Liver (tissue), 9 donors: ENCODE measurements around the gene GLRB. TPM values are rescaled to one million over a fixed set of nuclear protein-coding genes. Genes with fewer than 3 reads are reported as not detected.
"Not testable (repeated sequence)": the region's sequence is repeated elsewhere in the genome, so short reads cannot be mapped to it uniquely, and the experiment has no call there.

Experiments used
- DNase-seq: peaks from one replicate; pipeline ENCODE4 v3.0.0-alpha.2; 2017; ENCODE audit warnings: low spot score
- H3K27ac ChIP-seq, 2 donors: one replicate each; pipeline ENCODE4 v1.7.0; 2013; ENCODE audit warnings: inconsistent platforms in 2 of 2, low read length in 2 of 2, control low read depth in 1 of 2, low read depth in 1 of 2, mild to moderate bottlenecking in 1 of 2
- H3K27me3 ChIP-seq, 4 donors: one replicate each; pipeline versions ENCODE4 v1.6.1 to v1.7.0; 2013; ENCODE audit warnings: low read length in 3 of 4, inconsistent platforms in 1 of 4, mild to moderate bottlenecking in 1 of 4, moderate library complexity in 1 of 4; ENCODE audit not compliant: control insufficient read depth in 4 of 4, insufficient read depth in 4 of 4
- H3K36me3 ChIP-seq, 4 donors: one replicate each; pipeline versions ENCODE4 v1.6.1 to v1.7.0; 2013; ENCODE audit warnings: low read length in 3 of 4, mild to moderate bottlenecking in 3 of 4, low read depth in 1 of 4, moderate library complexity in 1 of 4; ENCODE audit not compliant: control insufficient read depth in 4 of 4, insufficient read depth in 3 of 4
- H3K4me1 ChIP-seq, 4 donors: one replicate each; pipeline versions ENCODE4 v1.6.1 to v1.7.0; 2013; ENCODE audit warnings: low read length in 3 of 4, mild to moderate bottlenecking in 3 of 4, moderate library complexity in 1 of 4; ENCODE audit not compliant: control insufficient read depth in 4 of 4, insufficient read depth in 4 of 4
- H3K4me3 ChIP-seq, 3 donors: one replicate each; pipeline versions ENCODE4 v1.6.1 to v1.7.0; 2013; ENCODE audit warnings: low read length in 3 of 3, control low read depth in 1 of 3, low read depth in 1 of 3, mild to moderate bottlenecking in 1 of 3
- H3K9ac ChIP-seq, 2 donors: one replicate each; pipeline ENCODE4 v1.7.0; 2013; ENCODE audit warnings: low read length in 2 of 2, mild to moderate bottlenecking in 2 of 2, moderate library complexity in 2 of 2, control low read depth in 1 of 2, low read depth in 1 of 2
- H3K9me3 ChIP-seq, 4 donors: one replicate each; pipeline versions ENCODE4 v1.6.1 to v1.7.0; 2013; ENCODE audit warnings: low read length in 3 of 4; ENCODE audit not compliant: control insufficient read depth in 4 of 4
- EGR1 ChIP-seq, 2 donors: IDR thresholded peaks; 2 replicates each; pipeline ENCODE4 v1.6.1; 2016 to 2018; ENCODE audit warnings: antibody characterized with exemption in 2 of 2, low read depth in 2 of 2
- FOXA2 ChIP-seq: IDR thresholded peaks from 2 replicates; pipeline ENCODE4 v1.6.1; 2016; ENCODE audit warnings: antibody characterized with exemption
- GABPA ChIP-seq, 2 donors: IDR thresholded peaks in 1 of 2; conservative IDR thresholded peaks in 1 of 2; 2 replicates each; pipeline ENCODE4 v1.6.1; 2016; ENCODE audit warnings: antibody characterized with exemption in 2 of 2, mild to moderate bottlenecking in 1 of 2, moderate library complexity in 1 of 2
- HNF4A ChIP-seq, 2 donors: conservative IDR thresholded peaks; 2 replicates each; pipeline ENCODE4 v1.6.1; 2016; ENCODE audit warnings: antibody characterized with exemption in 2 of 2, mild to moderate bottlenecking in 2 of 2
- HNF4G ChIP-seq: IDR thresholded peaks from 2 replicates; pipeline ENCODE4 v1.6.1; 2016; ENCODE audit warnings: antibody characterized with exemption
- JUND ChIP-seq, 2 donors: IDR thresholded peaks; 2 replicates each; pipeline ENCODE4 v1.6.1; 2016; ENCODE audit warnings: antibody characterized with exemption in 2 of 2
- MAX ChIP-seq: IDR thresholded peaks from 2 replicates; pipeline ENCODE4 v1.6.1; 2016; ENCODE audit warnings: antibody characterized with exemption
- RAD21 ChIP-seq, 2 donors: IDR thresholded peaks; 2 replicates each; pipeline ENCODE4 v1.6.1; 2016; ENCODE audit warnings: antibody characterized with exemption in 2 of 2, mild to moderate bottlenecking in 2 of 2
- REST ChIP-seq: IDR thresholded peaks from 2 replicates; pipeline ENCODE4 v1.6.1; 2016; ENCODE audit warnings: antibody characterized with exemption, mild to moderate bottlenecking
- RXRA ChIP-seq, 2 donors: IDR thresholded peaks; 2 replicates each; pipeline ENCODE4 v1.6.1; 2017 to 2018; ENCODE audit warnings: antibody characterized with exemption in 2 of 2, mild to moderate bottlenecking in 1 of 2
- SP1 ChIP-seq: IDR thresholded peaks from 2 replicates; pipeline ENCODE4 v1.6.1; 2018; ENCODE audit warnings: antibody characterized with exemption, mild to moderate bottlenecking
- ZBTB33 ChIP-seq: IDR thresholded peaks from 2 replicates; pipeline ENCODE4 v1.6.1; 2016; ENCODE audit warnings: antibody characterized with exemption
- WGBS: extraction: QIAGEN DNeasy Blood & Tissue Kit; methylation state at CpG from one replicate; pipeline ENCODE4 v1.1.7; 2013; 5-methylcytosine and 5-hydroxymethylcytosine counted together
- polyA plus RNA-seq, 2 donors: library from polyadenylated mRNA; stranded (reverse) in 1 of 2; unstranded in 1 of 2; fragments of 200-250 nt in 1 of 2; fragments of >200 nt in 1 of 2; fragmentation: Nextera tagmentation in 1 of 2; extraction: Ambion mirVana in 1 of 2; gene quantifications; one replicate each; pipeline versions ENCODE4 v1.2.1 to v1.2.3, GENCODE V29; 2013 to 2015
- total RNA-seq, 2 donors: library from RNA; depleted of rRNA; stranded (reverse); fragments of >200 nt; gene quantifications; one replicate each; pipeline ENCODE4 v1.2.3, GENCODE V29; 2014
- donor health status: healthy.
- donor health status: healthy.
- donor health status: healthy.
- donor health status: healthy.
- donor health status: healthy.

Gene GLRB
- total and polyA plus RNA-seq, 4 donors, result 0.24 to 2.9 (median 0.72) TPM

GRCh38 chr4:157050561-157050960, 25.4 kb upstream of the GLRB start:
- H3K4me3 ChIP-seq, result no peak overlapping the region
- DNase-seq, result no peak
- H3K27me3 ChIP-seq, result no peaks in the 10 kb centered on the region
- no peaks in the 10 kb centered on the region for H3K9me3 ChIP-seq
- no peaks in the 10 kb centered on the region for H3K4me1 ChIP-seq
- no peak for TF ChIP-seq EGR1 (IDR thresholded peaks at IDR 0.05; ENCODE audit: low read depth in 2 of 2)
- H3K27ac ChIP-seq, result no peak overlapping the region
- no peaks in the 10 kb centered on the region for H3K36me3 ChIP-seq
- 85% methylated on average over 4 of the region's 4 CpGs for WGBS
- no peak overlapping the region for H3K9ac ChIP-seq

GRCh38 chr4:157052429-157053040, 23.4 kb upstream of the GLRB start:
- 88% methylated on average over 11 of the region's 11 CpGs for WGBS
- Histone ChIP-seq H3K36me3 (no peaks in the 10 kb centered on the region), H3K27me3 (no peaks in the 10 kb centered on the region), H3K4me3 (no peak overlapping the region), H3K9ac (no peak overlapping the region), H3K4me1 (no peaks in the 10 kb centered on the region), H3K9me3 (no peaks in the 10 kb centered on the region), H3K27ac (no peak overlapping the region)
- TF ChIP-seq EGR1 (IDR thresholded peaks at IDR 0.05; ENCODE audit: low read depth in 2 of 2) (no peak), MAX (no peak)
- DNase-seq, result no peak

- Histone ChIP-seq H3K27me3 (no peaks in the 10 kb centered on the region), H3K9ac (no peak overlapping the region), H3K27ac (no peak overlapping the region), H3K9me3 (no peaks in the 10 kb centered on the region), H3K36me3 (no peaks in the 10 kb centered on the region), H3K4me1 (no peaks in the 10 kb centered on the region), H3K4me3 (no peak overlapping the region)
- WGBS, result 67% methylated on average over 1 of the region's 1 CpG
- no peak for DNase-seq
- no peak for TF ChIP-seq HNF4A (conservative IDR thresholded peaks at IDR 0.05)
- TF ChIP-seq EGR1 (IDR thresholded peaks at IDR 0.05; ENCODE audit: low read depth in 2 of 2), result no peak
- no peak for TF ChIP-seq MAX
- TF ChIP-seq SP1, result no peak
- no peak for TF ChIP-seq HNF4G
- no peak for TF ChIP-seq RXRA (IDR thresholded peaks at IDR 0.05)
Observed at GRCh38 chr4:157057218-157057617, 18.7 kb upstream of the GLRB start.

- H3K9ac ChIP-seq, result not testable (repeated sequence)
Observed at GRCh38 chr4:157058899-157059298, 17.1 kb upstream of the GLRB start.

GRCh38 chr4:157072002-157072401, 3.9 kb upstream of the GLRB start:
- no peak overlapping the region for H3K9ac ChIP-seq
- no peaks in the 10 kb centered on the region for H3K36me3 ChIP-seq
- peaks cover 1 to 13% (median 7%) of the 10 kb centered on the region in 4 donors for H3K4me1 ChIP-seq
- no peaks in the 10 kb centered on the region for H3K27me3 ChIP-seq
- H3K4me3 ChIP-seq, result no peak overlapping the region
- H3K9me3 ChIP-seq, result no peaks in the 10 kb centered on the region
- H3K27ac ChIP-seq, result no peak overlapping the region
- no peak for DNase-seq
- TF ChIP-seq RXRA (IDR thresholded peaks at IDR 0.05) (no peak), FOXA2 (no peak), EGR1 (IDR thresholded peaks at IDR 0.05; ENCODE audit: low read depth in 2 of 2) (no peak), RAD21 (IDR thresholded peaks at IDR 0.05) (no peak), ZBTB33 (no peak), REST (no peak), GABPA (IDR thresholded peaks at IDR 0.05 in 1 of 2, conservative IDR thresholded peaks at IDR 0.05 in 1 of 2) (no peak), JUND (IDR thresholded peaks at IDR 0.05) (no peak)

More at GRCh38 chr4:157058899-157059298, 17.1 kb upstream of the GLRB start:
- not testable (repeated sequence) for H3K36me3 ChIP-seq, H3K4me1 ChIP-seq, H3K27me3 ChIP-seq, H3K9me3 ChIP-seq, H3K27ac ChIP-seq, H3K4me3 ChIP-seq, DNase-seq
- 95% methylated on average over 5 of the region's 5 CpGs for WGBS
